Cardiac atrium fibroblast (primary cell): Measurements from ENCODE around the gene HILPDA. TPM values are rescaled to one million over a fixed set of nuclear protein-coding genes. Genes with fewer than 3 reads are reported as not detected.

Source experiments
- total RNA-seq: library from RNA; depleted of rRNA; stranded (reverse); fragments of >200 nt; gene quantifications from 2 replicates; pipeline ENCODE4 v1.2.3, GENCODE V29; 2015

The HILPDA gene, protein sequence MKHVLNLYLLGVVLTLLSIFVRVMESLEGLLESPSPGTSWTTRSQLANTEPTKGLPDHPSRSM
- 45.0 and 47.8 TPM in 2 replicates for total RNA-seq

DNA sequence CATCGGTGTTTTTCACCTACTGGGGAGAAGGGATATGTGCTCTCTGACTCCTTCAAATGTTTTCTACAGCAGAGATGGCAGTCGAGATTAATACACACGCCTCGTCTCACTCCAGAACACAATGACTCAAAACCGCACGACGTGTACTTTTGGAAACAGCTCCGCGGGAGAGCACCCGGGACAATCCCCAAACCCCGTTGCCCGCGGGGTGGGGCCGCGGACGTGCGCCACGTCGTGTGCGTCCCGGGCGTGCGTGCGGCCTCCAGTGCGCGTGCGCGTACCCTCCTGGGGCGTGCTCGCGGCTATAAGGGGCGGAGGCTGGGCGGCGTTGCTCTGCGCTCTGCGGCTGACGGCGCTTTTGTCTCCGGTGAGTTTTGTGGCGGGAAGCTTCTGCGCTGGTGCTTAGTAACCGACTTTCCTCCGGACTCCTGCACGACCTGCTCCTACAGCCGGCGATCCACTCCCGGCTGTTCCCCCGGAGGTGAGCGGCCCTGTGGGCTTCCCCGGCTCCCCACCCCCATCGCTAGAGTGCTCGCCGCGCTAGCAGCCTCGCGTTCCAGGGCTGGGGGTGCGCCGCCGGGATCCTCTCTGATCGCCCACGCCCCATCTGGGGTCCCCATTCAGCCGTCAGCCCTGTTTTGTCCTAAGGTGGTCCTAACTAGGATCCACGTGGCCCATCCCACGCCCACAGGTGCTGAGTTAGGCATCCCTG is at the start of gene HILPDA:
HILPDA (plus strand) TSS at position 336 of the 712 bp plus-strand sequence. CDS start 1,391 bp downstream, outside the sequence.

DNA sequence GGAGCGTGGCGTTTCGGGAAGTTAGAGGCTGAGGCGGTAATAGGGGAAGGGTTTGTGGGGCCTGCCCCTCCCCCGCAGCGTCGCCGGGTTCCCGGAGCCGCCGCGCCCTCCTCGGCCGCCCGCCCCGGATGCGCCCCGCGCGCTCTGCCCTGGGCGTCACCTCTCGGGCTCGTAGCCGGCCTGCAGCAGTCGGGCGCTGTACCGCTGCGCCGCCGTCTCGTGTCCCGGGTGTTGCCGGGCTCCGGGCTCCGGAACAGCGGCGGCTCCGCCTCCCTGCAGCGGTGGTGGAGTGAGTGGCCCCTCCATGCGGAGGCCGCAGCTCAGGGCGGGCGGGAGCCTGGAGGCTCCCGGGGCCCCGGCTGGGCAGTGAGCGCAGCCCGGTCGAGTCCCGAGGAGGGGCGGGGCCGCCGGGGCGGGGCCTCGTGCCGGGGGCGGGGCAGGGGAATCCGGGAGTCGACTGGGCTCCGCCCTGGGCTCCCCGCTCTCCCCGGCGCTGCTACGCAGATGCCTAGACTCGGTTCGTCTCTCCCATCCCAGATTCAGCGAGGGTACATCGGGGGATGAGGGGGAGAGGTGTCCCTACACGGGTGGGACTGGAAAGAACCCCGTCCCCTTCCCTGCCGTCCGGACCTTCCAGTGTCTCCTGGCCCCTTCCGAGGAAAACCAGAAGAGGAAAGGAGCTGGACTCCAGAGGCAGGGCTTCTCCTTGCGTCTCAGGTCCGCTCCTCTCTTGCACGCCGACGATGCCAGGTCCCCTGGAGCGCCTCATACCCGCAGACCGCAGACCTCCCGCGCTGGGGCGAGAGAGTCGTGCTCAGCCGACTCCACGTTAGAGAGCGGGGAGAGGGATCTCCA is 45.9 kb upstream of the HILPDA start, which contains the start of gene IMPDH1:
IMPDH1 (minus strand) TSS at position 387 of the 855 bp plus-strand sequence; CDS start at position 306, 81 bp downstream.

DNA sequence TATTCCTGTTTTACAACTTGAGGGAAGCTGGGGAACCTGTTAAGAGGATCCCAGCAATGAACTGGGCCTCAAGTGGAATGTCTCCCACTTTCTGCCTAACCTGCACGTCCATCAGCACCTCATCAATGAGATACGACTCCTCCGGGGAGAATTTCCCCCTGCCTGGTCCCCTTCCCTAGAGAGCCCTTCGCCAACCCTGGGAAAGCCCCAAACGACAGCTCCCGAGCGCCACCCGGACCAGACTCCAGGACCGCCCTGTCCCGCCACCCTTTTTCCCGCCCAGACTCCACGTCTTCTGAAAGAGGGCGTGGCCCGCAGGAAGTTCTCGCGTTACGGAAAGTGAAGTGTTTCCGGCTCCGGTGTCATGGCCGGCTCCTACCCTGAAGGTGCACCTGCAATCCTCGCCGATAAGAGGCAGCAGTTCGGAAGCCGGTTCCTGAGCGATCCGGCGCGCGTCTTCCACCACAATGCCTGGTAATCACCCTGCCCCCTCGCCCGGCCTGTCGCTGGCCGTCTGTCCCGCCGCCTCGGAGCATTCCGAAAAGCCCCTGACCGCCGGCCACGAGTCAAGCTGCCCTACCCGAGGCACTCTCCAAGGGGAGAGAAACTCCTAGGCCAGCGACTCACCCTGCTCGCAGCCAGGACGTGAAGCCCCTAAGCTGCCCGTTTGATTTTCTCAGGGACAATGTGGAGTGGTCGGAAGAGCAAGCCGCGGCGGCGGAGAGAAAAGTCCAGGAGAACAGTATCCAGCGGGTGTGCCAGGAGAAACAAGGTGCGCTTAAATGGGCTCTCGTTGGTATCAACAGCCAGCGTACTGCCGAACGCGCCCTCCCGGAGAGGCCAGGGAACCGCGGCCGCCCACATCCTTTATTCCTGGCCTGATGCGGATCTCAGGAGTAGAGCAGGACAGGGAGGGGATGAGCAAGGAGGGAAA is 21.0 kb downstream of the HILPDA start, which contains the start of gene METTL2B:
METTL2B (plus strand) TSS at position 347 of the 934 bp plus-strand sequence; CDS start at position 365, 18 bp downstream.

Other genes with a start within 250 kb of the HILPDA start
- gene LEP, start 214.6 kb upstream of the HILPDA start, total RNA-seq: under 0.01 and 0.16 TPM in 2 replicates
- 6.9 and 14.3 TPM in 2 replicates for gene RBM28, start 112.0 kb upstream of the HILPDA start, total RNA-seq
- 1.8 TPM in 1 of 2 replicates, not detected in the other for gene PRRT4, start 94.2 kb upstream of the HILPDA start, total RNA-seq
- gene IMPDH1, start 45.9 kb upstream of the HILPDA start, total RNA-seq: 79.1 and 96.0 TPM in 2 replicates
- 18.2 and 20.9 TPM in 2 replicates for gene METTL2B, start 20.9 kb downstream of the HILPDA start, total RNA-seq
- gene GARIN1A, start 216.4 kb downstream of the HILPDA start, total RNA-seq: under 0.01 and 0.72 TPM in 2 replicates